Measurements from ENCODE around the gene TBC1D1.

The TBC1D1 gene

GRCh38 chr4:38090455-38091246 is 199.8 kb downstream of the TBC1D1 start:
- peak; percentile 5 for FAIRE-seq
- DNase-seq (ENCODE audit: extremely low spot score, insufficient read length, low read depth), result no peak

- DNase-seq (ENCODE audit: extremely low spot score, insufficient read length, low read depth), result no peak
- FAIRE-seq, result no peak
These were observed 200.8 kb downstream of the TBC1D1 start for GRCh38 chr4:38091636-38092035.

GRCh38 chr4:38092701-38093100 is 201.8 kb downstream of the TBC1D1 start:
- FAIRE-seq (no peak), DNase-seq (ENCODE audit: extremely low spot score, insufficient read length, low read depth) (no peak)

- DNase-seq (ENCODE audit: extremely low spot score, insufficient read length, low read depth), result no peak
- FAIRE-seq, result no peak
These were observed 203.5 kb downstream of the TBC1D1 start for GRCh38 chr4:38094419-38094818.

- FAIRE-seq, result no peak
- DNase-seq (ENCODE audit: extremely low spot score, insufficient read length, low read depth), result no peak
These were observed 204.8 kb downstream of the TBC1D1 start for GRCh38 chr4:38095691-38096090.

- no peak for DNase-seq (ENCODE audit: extremely low spot score, insufficient read length, low read depth)
- FAIRE-seq, result no peak
These were observed 206.9 kb downstream of the TBC1D1 start for GRCh38 chr4:38097818-38098217.

GRCh38 chr4:38099020-38099600 is 208.2 kb downstream of the TBC1D1 start:
- no peak for FAIRE-seq
- no peak for DNase-seq (ENCODE audit: extremely low spot score, insufficient read length, low read depth)

GRCh38 chr4:38099908-38100407 is 209.1 kb downstream of the TBC1D1 start:
- FAIRE-seq (no peak), DNase-seq (ENCODE audit: extremely low spot score, insufficient read length, low read depth) (no peak)

GRCh38 chr4:38100474-38101255 is 209.8 kb downstream of the TBC1D1 start:
- FAIRE-seq (no peak), DNase-seq (ENCODE audit: extremely low spot score, insufficient read length, low read depth) (no peak)

GRCh38 chr4:38101563-38101962 is 210.7 kb downstream of the TBC1D1 start:
- DNase-seq (ENCODE audit: extremely low spot score, insufficient read length, low read depth) (no peak), FAIRE-seq (no peak)

GRCh38 chr4:38102957-38103588 is 212.2 kb downstream of the TBC1D1 start:
- DNase-seq (ENCODE audit: extremely low spot score, insufficient read length, low read depth) (no peak), FAIRE-seq (no peak)

GRCh38 chr4:38105475-38106220 is 214.8 kb downstream of the TBC1D1 start:
- DNase-seq (ENCODE audit: extremely low spot score, insufficient read length, low read depth) (no peak), FAIRE-seq (peak; percentile 72)

- FAIRE-seq, result no peak
- DNase-seq (ENCODE audit: extremely low spot score, insufficient read length, low read depth), result no peak
These were observed 215.4 kb downstream of the TBC1D1 start for GRCh38 chr4:38106311-38106710.

- FAIRE-seq (no peak), DNase-seq (ENCODE audit: extremely low spot score, insufficient read length, low read depth) (no peak)
These were observed 216.1 kb downstream of the TBC1D1 start for GRCh38 chr4:38106886-38107514.

GRCh38 chr4:38107818-38108217 is 216.9 kb downstream of the TBC1D1 start:
- DNase-seq (ENCODE audit: extremely low spot score, insufficient read length, low read depth) (no peak), FAIRE-seq (no peak)

- FAIRE-seq (no peak), DNase-seq (ENCODE audit: extremely low spot score, insufficient read length, low read depth) (no peak)
These were observed 218.5 kb downstream of the TBC1D1 start for GRCh38 chr4:38109370-38109769.

GRCh38 chr4:38109896-38110295 is 219.0 kb downstream of the TBC1D1 start:
- FAIRE-seq, result no peak
- DNase-seq (ENCODE audit: extremely low spot score, insufficient read length, low read depth), result no peak

- no peak for DNase-seq (ENCODE audit: extremely low spot score, insufficient read length, low read depth)
- no peak for FAIRE-seq
These were observed 220.1 kb downstream of the TBC1D1 start for GRCh38 chr4:38111024-38111423.

GRCh38 chr4:38111717-38112116 is 220.8 kb downstream of the TBC1D1 start:
- DNase-seq (ENCODE audit: extremely low spot score, insufficient read length, low read depth) (no peak), FAIRE-seq (no peak)
